ENCODE data around the gene LRRC36.

LRRC36 gene

DNA sequence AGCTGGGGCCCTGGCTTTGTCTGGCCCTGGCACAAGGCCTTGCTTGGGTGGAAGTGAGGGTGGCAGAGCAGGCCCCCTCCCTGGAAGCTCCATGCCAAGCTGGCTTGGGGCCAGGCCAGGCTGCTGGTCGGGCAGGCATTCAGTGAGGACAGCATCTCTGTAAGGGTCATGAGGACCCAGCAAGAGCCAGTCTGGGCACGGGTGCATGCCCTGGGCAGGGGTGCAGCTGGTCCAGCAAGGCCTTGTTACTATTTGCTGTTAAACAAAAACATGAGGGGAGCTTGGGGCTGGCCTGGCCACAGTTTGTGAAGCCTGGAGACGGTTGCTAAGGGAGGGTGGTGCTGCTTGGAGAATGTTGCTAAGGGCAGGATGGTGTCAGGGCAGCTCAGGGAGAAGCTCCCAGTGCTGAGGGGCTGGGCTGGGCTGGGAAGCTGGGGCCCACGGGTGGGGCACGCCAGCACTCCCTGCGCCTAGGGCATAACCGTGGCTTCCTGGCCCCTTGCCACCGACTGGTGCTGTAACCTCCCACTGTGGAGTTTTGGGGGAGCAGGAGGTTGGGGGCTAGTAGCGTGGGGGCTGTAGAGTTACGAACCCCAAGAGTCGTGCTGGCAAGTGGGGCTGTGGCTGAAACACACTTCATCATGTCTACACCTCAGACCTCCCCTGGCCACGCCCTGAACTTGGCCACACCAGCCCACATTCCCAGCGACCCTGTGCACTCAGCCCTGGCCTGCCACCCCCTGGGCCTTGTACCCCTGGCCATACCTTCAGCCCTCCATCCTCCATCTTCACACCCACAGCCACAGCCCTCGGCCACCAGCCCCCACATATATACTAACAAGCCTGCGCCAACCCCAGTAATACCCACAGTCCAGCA is 65.0 kb downstream of the LRRC36 start:
- DNase-seq = no peak

GRCh38 chr16:67392301-67393059 is 65.9 kb downstream of the LRRC36 start:
- DNase-seq = no peak

GRCh38 chr16:67393111-67393787 is 66.6 kb downstream of the LRRC36 start, which contains the start of gene TPPP3:
TSS of gene TPPP3 (minus strand) at chr16:67393498. CDS start at chr16:67391111, 2,387 bp downstream.
- no peak for DNase-seq

GRCh38 chr16:67393788-67394154 is 67.2 kb downstream of the LRRC36 start:
- DNase-seq = no peak

DNA sequence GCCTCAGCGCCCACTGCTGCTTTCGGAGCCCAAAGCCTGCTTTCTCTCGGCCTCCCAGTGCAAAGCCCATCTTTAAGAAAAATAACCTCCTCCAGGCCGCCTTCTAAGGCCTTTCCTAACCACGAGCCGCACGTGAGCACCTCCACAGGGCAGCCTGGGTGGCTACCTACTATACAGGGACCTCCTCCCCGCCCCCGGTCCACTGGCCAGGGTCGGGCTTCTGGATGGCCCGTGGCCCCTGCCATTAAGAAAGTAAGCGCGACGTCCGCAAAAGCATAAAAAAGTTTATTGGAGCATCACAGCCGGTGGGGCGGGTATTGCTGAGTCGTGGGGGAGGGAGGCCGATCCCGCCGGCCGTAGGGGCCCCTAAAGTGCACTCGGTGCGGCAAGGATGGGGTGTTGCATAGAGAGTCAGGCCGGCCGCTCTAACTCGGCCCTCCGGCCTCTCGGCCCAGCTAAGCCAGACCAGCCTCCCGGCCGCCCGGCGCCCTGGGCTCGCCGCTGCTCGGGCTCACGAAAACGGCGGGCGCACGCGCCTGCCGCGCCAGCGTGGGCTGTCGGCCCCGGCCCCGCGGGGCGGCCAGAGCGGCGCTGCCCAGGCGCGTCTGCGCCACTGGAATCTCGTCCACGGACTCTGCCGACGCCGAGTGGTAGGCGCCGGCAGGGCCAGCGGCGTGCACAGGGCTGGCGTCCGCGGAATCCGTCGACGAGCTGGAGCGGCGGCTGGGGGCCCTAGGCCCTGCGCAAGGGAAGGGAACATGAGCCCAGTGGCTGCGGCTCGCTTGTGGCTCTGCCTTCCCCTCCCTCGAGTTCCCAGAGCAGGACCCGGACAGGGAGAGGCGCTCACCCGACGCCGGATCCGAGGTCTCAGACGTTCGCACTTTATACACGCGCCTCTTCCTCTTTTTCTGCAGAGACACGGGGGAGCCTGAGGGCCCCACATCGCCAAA is 67.8 kb downstream of the LRRC36 start:
- DNase-seq = no peak

DNA sequence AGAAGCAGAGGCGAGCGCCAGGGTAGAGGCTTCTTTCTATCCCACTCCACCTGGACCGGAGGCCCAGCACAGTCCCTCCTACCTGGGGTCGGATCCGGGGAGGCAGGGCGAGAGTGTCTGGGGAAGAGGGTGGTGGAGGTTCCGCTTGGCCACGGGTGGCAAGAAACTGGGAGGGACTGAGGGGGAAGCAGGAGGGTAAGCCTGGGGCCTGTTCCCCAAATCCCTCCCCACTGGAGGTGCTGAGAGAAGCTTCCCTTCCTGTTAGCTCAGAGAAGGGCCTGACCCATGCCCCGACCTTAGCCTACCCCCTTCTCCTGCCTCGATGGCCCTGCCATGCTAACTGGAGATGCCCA is 68.5 kb downstream of the LRRC36 start:
- no peak for DNase-seq

GRCh38 chr16:67395458-67396158 is 69.0 kb downstream of the LRRC36 start:
- no peak for DNase-seq

DNA sequence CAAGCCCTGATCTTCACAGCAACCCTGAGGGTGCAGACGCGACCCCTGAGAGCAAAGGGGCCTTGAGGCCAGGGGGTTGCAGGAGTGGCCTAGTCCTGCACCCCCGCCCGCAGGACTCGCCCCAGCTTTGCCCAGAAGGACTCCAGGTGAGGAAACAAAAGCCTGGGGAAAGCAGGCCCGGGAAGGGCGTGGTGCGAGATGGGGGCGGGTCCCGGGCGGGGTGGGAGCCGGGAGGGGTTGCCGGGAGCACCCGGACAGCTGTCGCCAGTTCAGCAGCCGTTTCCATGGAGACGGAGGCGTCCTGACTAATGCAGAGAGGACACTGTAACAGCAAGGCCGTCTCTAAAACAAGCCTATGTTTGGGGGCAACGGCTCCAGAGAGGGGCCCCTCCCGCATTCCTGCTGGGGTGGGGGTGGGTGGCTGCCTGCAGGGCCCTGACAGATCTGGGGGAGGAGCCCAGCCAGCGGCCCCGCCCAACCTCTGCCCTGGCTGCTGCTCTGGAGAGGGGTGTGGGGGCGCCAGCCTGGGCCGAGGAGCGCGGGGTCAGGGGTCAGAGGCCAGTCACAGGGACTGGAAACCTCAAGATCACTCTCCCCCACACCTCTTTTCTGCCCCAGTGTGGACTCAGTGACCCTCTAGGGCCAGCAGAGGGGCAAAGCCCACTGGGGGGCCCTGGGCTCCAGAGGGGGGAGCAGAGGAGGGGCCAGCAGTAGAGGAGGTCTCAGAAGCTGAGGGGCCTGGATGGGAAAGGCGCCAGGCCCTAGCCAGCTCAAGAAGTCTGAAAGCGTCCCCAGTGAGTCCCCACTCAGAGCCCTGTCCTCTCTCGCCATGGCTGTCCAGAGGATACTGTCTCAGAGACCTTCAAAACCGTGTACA is 69.8 kb downstream of the LRRC36 start:
- no peak for DNase-seq

DNA sequence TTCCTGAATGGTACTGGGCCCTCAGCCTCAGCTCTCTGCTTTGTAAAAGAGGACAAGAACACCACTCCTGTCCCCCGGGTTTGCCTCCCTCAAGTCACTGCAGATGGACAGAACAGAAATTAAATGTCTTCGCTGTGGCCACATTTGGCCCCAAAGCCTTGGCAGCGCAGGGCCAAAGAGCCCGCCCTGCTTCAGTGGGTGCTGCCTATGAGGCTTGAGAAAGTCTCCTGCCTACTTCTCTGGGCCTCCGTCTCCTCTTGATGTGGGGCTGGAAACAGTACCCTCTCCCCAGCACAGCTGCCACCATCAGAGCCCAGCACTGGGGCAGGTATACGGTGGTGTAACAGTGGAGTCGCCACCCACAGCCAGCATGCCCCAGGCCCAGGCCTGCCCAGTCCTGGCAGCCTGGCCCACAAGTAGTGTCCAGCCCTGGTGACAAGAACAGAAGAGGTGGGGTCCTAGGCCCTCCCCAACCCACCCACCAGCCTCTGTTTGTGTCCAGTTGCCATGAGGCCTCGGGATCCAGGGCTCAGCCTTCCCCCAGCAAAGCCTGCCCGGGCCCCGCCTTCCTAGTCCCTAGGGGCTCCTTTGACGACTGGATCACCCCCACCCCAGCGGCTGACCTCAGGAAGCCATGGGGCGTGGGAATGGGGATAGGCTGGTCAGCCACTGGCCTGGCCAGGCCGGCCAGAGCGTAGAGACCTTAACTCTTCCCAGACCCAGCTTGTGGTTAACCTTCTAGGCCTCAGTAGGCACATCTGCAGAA is 70.6 kb downstream of the LRRC36 start:
- no peak for DNase-seq

DNA sequence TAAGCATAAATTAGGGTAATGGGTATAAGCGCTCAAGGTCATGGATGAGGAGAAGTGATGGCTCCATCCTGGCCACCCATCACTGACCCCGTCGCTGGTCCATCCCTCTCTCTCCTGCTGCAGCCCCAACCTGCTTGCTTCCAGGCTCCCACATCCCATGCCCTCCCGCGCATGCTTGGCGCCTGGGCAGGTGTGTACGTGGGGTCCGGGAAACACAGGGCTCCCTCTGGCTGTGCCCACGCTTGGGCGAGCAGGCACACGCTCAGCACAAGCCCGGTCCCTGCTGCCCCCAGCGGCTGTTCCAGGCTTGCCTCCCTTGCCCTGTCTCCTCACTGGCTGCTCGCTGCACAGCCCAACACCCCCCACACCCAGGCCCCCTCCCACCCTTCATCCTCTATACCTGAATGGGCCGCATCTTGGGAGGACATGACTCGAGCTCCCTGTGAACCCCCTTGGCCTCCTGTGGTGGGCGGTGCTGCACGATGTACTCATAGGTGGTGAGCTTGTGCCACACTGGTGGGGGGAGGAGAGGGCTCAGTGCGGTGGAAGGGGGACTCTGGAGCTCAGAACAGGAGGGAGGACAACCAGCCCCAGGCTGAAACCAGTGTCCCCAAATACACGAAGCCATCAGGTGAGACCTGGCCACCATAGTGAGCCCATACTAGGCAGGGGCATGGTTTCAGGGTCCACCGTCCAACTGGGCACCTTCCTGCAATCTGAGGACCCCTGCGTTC is 71.4 kb downstream of the LRRC36 start:
- no peak for DNase-seq

DNA sequence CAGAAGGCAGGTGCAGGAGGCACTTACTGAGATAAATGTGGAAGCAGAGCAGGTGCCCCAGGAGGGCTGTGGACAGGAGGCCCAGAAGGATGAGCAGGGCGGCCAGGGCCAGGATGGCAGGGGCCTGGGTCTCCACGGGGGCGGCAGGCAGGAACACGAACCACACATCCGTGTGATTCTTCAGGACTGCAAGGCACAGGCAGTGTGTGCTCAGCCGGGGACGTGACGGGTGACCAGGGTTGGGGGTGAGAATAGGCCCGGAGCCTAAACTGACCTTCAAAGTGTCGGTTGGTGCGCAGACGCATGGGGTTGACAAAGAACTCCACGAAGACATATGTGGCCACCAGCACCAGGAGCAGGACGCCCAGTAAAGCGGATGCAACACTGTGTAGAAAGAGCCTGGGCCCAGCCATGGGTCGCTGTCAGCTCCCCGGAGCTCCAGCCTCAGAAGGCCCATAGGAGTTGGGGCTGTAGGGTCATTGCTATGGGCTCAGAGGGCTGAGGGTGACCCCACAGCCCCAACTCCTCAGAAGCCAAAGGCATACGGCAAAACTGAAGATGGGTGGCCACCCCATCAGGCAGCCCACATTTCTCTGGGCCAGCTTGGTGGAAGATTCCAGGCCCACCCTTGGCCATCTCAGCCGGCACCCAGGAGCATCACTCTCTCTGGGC is 72.1 kb downstream of the LRRC36 start:
- DNase-seq = no peak

GRCh38 chr16:67399218-67399733 is 72.7 kb downstream of the LRRC36 start:
- DNase-seq = peak; percentile 13

DNA sequence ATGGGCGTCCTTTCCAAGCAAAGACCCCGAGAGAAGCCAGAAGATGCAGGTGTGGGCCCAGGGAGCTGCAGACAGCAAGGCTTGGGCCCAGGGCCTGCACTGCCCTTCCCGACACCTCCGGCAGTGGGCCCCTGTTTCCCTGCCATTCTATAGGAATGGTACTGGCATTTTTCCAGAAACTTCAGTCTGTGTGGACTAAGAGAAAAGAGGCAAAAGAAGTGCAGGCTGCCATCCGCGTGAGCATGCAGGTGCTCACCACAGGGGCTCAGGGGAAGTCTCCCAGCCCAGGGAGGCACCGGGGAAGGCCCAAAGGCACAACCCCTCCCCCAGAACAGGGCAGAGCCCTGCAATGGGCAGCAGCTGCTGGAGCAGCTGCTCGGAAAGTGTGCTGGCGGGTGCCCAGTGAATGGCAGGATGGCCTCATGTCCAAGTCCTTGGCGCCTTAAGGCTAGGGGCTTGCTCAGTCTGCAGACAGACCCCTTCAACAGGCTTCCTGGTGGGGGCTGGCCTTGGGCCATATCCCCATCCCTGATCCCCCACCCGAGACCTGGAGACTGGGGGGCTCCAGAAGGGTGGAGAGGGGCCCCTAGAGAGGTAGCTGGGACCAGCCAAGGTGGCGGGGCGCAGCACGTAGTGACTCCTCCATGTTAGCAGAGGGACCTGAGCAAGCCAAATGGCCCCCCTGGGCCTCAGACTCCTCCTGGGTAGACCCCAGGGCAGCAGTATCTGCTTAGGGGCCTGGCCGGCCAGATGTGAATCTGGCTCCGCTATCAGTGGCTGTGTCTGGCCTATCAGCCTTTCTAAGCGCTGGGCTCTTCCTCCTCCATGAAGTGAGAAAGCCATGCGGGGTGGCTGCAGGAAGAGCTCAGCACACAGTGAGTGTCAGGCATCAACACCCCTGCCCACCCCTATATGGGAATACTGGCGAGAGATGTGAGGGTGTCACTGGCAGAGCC is 73.4 kb downstream of the LRRC36 start:
- no peak for DNase-seq

- no peak for DNase-seq
Observed at GRCh38 chr16:67400901-67401300, 74.3 kb downstream of the LRRC36 start.

DNA sequence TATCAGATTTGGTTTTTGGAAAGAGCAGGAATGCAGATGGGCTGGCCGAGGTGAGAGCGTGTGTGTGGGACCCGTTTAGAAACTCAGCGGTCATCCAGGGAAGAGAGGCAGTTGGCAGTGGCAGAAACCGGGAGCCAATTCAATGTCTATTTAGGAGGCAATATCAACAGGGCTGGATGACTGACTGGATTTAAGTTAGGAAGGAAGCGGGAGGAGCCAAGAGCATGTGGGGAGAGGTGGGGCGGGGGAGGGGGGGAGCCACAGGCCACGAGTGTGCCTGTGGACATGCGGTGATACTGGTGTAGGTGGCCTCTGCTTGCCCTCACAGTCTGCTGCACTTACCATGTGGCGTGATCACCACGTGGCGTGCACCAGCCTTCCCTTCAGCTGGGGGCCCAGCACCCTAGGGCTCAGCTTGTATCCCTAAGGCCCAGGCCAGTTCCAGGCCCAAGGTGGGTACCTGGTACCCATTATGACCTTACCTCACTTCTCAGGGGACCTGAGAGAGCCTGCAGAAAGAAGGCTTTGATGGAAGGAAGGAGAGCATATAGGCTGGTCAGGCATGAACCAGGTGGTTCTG is 77.5 kb downstream of the LRRC36 start:
- DNase-seq = no peak

DNA sequence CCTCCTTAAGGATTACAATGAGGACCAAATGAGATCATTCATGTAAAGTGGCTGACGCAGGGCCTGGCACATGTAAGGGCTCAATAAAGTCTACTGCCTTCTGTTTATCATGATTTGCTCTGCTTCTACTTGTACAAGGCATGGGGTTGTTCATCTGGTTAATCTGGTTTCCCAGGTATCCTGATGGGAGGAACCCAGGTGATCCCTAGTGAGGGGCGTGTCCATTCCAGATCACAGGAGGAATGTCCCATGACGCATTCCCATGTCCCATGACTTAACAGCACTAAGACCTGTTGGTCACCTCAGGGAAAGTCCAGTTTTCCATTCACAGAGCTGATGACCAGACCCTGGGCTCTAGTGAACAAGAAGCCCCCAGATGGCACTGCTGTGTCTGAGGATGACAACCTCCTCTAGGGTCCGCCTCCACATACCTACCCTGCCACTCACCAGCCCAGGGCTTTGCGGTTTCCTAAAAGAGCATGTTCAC is 78.2 kb downstream of the LRRC36 start:
- DNase-seq = no peak

- no peak for DNase-seq
Observed at GRCh38 chr16:67405336-67405735, 78.7 kb downstream of the LRRC36 start.

Measured in activated effector memory CD4-positive, alpha-beta T cell treated with Interleukin-2 at 50 U/mL for 16 hours (primary cell).